ENCODE data around the gene TMEM255A. TPM values are rescaled to one million over a fixed set of nuclear protein-coding genes. Genes with fewer than 3 reads are reported as not detected.

TMEM255A gene
- total and polyA plus RNA-seq, 2 experiments from 2014 or later = 0.21 to 0.28 TPM

DNA sequence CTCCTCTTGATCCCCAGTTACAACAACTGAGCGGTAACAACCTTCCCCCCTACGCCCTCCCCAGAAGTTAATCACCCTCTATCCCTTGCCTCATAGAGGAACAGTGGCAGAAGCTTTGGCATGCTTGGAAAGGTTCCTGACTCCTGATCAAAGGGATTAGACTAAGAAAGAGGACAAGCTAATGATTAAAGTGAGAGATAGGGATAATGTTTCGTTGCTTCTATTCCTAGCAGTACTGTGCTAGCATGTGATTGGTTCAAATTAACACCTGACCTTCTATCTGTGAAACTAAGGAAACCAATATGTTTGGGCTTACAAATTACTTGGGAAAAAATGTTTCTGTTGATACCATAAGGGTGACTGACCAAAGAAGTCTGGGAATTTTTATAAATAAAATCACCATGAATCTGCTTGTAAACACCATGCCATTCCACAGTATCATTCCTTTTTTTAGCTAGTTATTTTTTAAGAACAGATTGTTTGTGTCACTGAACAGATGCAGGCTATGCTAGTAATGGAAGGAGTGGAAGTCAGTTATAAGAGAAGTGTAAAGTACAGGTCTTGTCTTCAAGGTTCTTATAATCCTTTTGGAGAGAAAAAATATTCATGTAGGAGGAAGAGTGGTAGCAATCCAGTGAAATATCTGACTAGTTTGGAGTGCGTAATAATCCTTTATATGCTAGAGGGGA lies 39.3 kb upstream of the TMEM255A start:
- H3K36me3 ChIP-seq (ENCODE audit: insufficient read depth) = no peaks in the 10 kb centered on the region
- no peaks in the 10 kb centered on the region for H3K4me1 ChIP-seq (ENCODE audit: insufficient read depth)
- Mint-ChIP-seq H3K4me3 (no peak overlapping the region), H3K9me3 (no peaks in the 10 kb centered on the region; the same call in 2 of the 3 replicates), H3K4me1 (no peaks in the 10 kb centered on the region), H3K27me3 (ENCODE audit: insufficient read depth, low read depth, poor library complexity) (peaks cover 1% of the 10 kb centered on the region), H3K27ac (no peak overlapping the region), H3K36me3 (ENCODE audit: low read depth) (no peaks in the 10 kb centered on the region)
- H3K4me2 ChIP-seq = no peak overlapping the region
- ATAC-seq (no peak), DNase-seq (ENCODE audit: low spot score) (no peak)
- no peaks in the 10 kb centered on the region for H3F3A ChIP-seq (replicated peaks; ENCODE audit: low read depth)
- no peaks in the 10 kb centered on the region for H3K79me2 ChIP-seq (replicated peaks; ENCODE audit: insufficient read depth)
- TF ChIP-seq, protein P1, sequence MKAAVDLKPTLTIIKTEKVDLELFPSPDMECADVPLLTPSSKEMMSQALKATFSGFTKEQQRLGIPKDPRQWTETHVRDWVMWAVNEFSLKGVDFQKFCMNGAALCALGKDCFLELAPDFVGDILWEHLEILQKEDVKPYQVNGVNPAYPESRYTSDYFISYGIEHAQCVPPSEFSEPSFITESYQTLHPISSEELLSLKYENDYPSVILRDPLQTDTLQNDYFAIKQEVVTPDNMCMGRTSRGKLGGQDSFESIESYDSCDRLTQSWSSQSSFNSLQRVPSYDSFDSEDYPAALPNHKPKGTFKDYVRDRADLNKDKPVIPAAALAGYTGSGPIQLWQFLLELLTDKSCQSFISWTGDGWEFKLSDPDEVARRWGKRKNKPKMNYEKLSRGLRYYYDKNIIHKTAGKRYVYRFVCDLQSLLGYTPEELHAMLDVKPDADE (IDR thresholded peaks at IDR 0.05) = no peak
- TF ChIP-seq EZH2 (IDR thresholded peaks at IDR 0.05; ENCODE audit: low read depth, unreplicated experiment) = no peak
- TF ChIP-seq ZNF331 (CRISPR knock-in tag; IDR thresholded peaks at IDR 0.05; ENCODE audit: low read depth) = no peak
- TF ChIP-seq EZH2phosphoT487 (IDR thresholded peaks at IDR 0.05; ENCODE audit: unreplicated experiment) = no peak
- no peak for TF ChIP-seq POLR2AphosphoS5 (IDR thresholded peaks at IDR 0.05; ENCODE audit: low read depth)
- no peak for TF ChIP-seq CREB1 (CRISPR knock-in tag; IDR thresholded peaks at IDR 0.05; ENCODE audit: low read depth)
- TF ChIP-seq, protein P2, sequence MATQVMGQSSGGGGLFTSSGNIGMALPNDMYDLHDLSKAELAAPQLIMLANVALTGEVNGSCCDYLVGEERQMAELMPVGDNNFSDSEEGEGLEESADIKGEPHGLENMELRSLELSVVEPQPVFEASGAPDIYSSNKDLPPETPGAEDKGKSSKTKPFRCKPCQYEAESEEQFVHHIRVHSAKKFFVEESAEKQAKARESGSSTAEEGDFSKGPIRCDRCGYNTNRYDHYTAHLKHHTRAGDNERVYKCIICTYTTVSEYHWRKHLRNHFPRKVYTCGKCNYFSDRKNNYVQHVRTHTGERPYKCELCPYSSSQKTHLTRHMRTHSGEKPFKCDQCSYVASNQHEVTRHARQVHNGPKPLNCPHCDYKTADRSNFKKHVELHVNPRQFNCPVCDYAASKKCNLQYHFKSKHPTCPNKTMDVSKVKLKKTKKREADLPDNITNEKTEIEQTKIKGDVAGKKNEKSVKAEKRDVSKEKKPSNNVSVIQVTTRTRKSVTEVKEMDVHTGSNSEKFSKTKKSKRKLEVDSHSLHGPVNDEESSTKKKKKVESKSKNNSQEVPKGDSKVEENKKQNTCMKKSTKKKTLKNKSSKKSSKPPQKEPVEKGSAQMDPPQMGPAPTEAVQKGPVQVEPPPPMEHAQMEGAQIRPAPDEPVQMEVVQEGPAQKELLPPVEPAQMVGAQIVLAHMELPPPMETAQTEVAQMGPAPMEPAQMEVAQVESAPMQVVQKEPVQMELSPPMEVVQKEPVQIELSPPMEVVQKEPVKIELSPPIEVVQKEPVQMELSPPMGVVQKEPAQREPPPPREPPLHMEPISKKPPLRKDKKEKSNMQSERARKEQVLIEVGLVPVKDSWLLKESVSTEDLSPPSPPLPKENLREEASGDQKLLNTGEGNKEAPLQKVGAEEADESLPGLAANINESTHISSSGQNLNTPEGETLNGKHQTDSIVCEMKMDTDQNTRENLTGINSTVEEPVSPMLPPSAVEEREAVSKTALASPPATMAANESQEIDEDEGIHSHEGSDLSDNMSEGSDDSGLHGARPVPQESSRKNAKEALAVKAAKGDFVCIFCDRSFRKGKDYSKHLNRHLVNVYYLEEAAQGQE (IDR thresholded peaks at IDR 0.05; ENCODE audit: unreplicated experiment) = no peak
- no peak for TF ChIP-seq NANOG (IDR thresholded peaks at IDR 0.05; ENCODE audit: borderline replicate concordance)
- TF ChIP-seq, protein P3, sequence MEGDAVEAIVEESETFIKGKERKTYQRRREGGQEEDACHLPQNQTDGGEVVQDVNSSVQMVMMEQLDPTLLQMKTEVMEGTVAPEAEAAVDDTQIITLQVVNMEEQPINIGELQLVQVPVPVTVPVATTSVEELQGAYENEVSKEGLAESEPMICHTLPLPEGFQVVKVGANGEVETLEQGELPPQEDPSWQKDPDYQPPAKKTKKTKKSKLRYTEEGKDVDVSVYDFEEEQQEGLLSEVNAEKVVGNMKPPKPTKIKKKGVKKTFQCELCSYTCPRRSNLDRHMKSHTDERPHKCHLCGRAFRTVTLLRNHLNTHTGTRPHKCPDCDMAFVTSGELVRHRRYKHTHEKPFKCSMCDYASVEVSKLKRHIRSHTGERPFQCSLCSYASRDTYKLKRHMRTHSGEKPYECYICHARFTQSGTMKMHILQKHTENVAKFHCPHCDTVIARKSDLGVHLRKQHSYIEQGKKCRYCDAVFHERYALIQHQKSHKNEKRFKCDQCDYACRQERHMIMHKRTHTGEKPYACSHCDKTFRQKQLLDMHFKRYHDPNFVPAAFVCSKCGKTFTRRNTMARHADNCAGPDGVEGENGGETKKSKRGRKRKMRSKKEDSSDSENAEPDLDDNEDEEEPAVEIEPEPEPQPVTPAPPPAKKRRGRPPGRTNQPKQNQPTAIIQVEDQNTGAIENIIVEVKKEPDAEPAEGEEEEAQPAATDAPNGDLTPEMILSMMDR (conservative IDR thresholded peaks at IDR 0.05; ENCODE audit: low read depth in 2 of 2) = no peak
- no peak for TF ChIP-seq JUNB (IDR thresholded peaks at IDR 0.05; ENCODE audit: unreplicated experiment)
- TF ChIP-seq ZNF114 (CRISPR knock-in tag; IDR thresholded peaks at IDR 0.05) = no peak
- TF ChIP-seq STAT1 (IDR thresholded peaks at IDR 0.05; ENCODE audit: unreplicated experiment) = no peak
- TF ChIP-seq, protein P4, sequence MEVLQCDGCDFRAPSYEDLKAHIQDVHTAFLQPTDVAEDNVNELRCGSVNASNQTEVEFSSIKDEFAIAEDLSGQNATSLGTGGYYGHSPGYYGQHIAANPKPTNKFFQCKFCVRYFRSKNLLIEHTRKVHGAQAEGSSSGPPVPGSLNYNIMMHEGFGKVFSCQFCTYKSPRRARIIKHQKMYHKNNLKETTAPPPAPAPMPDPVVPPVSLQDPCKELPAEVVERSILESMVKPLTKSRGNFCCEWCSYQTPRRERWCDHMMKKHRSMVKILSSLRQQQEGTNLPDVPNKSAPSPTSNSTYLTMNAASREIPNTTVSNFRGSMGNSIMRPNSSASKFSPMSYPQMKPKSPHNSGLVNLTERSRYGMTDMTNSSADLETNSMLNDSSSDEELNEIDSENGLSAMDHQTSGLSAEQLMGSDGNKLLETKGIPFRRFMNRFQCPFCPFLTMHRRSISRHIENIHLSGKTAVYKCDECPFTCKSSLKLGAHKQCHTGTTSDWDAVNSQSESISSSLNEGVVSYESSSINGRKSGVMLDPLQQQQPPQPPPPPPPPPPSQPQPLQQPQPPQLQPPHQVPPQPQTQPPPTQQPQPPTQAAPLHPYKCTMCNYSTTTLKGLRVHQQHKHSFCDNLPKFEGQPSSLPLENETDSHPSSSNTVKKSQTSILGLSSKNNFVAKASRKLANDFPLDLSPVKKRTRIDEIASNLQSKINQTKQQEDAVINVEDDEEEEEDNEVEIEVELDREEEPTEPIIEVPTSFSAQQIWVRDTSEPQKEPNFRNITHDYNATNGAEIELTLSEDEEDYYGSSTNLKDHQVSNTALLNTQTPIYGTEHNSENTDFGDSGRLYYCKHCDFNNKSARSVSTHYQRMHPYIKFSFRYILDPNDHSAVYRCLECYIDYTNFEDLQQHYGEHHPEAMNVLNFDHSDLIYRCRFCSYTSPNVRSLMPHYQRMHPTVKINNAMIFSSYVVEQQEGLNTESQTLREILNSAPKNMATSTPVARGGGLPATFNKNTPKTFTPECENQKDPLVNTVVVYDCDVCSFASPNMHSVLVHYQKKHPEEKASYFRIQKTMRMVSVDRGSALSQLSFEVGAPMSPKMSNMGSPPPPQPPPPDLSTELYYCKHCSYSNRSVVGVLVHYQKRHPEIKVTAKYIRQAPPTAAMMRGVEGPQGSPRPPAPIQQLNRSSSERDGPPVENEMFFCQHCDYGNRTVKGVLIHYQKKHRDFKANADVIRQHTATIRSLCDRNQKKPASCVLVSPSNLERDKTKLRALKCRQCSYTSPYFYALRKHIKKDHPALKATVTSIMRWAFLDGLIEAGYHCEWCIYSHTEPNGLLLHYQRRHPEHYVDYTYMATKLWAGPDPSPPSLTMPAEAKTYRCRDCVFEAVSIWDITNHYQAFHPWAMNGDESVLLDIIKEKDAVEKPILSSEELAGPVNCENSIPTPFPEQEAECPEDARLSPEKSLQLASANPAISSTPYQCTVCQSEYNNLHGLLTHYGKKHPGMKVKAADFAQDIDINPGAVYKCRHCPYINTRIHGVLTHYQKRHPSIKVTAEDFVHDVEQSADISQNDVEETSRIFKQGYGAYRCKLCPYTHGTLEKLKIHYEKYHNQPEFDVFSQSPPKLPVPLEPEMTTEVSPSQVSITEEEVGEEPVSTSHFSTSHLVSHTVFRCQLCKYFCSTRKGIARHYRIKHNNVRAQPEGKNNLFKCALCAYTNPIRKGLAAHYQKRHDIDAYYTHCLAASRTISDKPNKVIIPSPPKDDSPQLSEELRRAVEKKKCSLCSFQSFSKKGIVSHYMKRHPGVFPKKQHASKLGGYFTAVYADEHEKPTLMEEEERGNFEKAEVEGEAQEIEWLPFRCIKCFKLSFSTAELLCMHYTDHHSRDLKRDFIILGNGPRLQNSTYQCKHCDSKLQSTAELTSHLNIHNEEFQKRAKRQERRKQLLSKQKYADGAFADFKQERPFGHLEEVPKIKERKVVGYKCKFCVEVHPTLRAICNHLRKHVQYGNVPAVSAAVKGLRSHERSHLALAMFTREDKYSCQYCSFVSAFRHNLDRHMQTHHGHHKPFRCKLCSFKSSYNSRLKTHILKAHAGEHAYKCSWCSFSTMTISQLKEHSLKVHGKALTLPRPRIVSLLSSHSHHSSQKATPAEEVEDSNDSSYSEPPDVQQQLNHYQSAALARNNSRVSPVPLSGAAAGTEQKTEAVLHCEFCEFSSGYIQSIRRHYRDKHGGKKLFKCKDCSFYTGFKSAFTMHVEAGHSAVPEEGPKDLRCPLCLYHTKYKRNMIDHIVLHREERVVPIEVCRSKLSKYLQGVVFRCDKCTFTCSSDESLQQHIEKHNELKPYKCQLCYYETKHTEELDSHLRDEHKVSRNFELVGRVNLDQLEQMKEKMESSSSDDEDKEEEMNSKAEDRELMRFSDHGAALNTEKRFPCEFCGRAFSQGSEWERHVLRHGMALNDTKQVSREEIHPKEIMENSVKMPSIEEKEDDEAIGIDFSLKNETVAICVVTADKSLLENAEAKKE (CRISPR knock-in tag; IDR thresholded peaks at IDR 0.05) = no peak
- no peak overlapping the region for H3K27ac ChIP-seq (ENCODE audit: low read depth)
- no peaks in the 10 kb centered on the region for H3K27me3 ChIP-seq (ENCODE audit: insufficient read depth)
- no peak overlapping the region for H2AFZ ChIP-seq
- H3K4me3 ChIP-seq = no peak overlapping the region
- H4K20me1 ChIP-seq (replicated peaks; ENCODE audit: insufficient read depth) = no peaks in the 10 kb centered on the region
- no peaks in the 10 kb centered on the region for H3K9me2 ChIP-seq (ENCODE audit: insufficient read depth)
